K562 (cell line): Measurements from ENCODE around the gene CMTM8. TPM values are rescaled to one million over a fixed set of nuclear protein-coding genes. Genes with fewer than 3 reads are reported as not detected.

ENCODE experiments used
- ATAC-seq: fragments of 200-7000 bp; cut with Tn5 transposase; 3 replicates; pipeline ENCODE4 v1.9.1; 2020; ENCODE audit warnings: moderate library complexity
- BruUV-seq: library from RNA; stranded (reverse); fragments of 400-500 nt; replicated peaks from 2 replicates; lab custom pipeline; 2021; lab: Mats Ljungman, UMichigan
- CTCF ChIA-PET: fragments of 300-600 bp; formaldehyde crosslinking; extraction: SDS; loops from one replicate; lab custom pipeline; 2021; ENCODE audit warnings: low intra/inter-chr PET ratio; lab: Yijun Ruan, JAX
- POLR2A ChIA-PET: fragments of 300-600, 350-650 bp; sonication (Branson Sonifier 250); formaldehyde crosslinking; extraction: SDS; loops from one replicate; lab custom pipeline; 2021; ENCODE audit warnings: antibody characterized with exemption, inconsistent platforms; lab: Yijun Ruan, JAX
- DNase-seq, 4 experiments: peaks; one replicate each; pipeline versions ENCODE4 v3.0.0 to v3.0.0-alpha.2; 2011 to 2018; ENCODE audit warnings: low spot score in 3 of 4, mixed read lengths in 3 of 4; ENCODE audit errors: extremely low read depth in 1 of 4
- FAIRE-seq: peaks from 2 replicates; lab custom pipeline; 2011; peaks lifted over from hg19 to GRCh38; lab: Jason Lieb, UNC
- H2AFZ ChIP-seq: 2 replicates; pipeline ENCODE4 v1.6.0; 2011; ENCODE audit warnings: low read depth, low read length, control low read depth, inconsistent platforms
- H3K27ac ChIP-seq: fragments of 200-600 bp; 3 replicates; pipeline ENCODE4 v1.8.0; 2011; ENCODE audit warnings: low read depth, mild to moderate bottlenecking, control low read depth, inconsistent platforms, low read length, moderate library complexity, mixed read lengths; ENCODE audit errors: extremely low read depth
- H3K27me3 ChIP-seq, 2 experiments: fragments of 300-600 bp in 1 of 2; 2 replicates in 1 of 2; 3 replicates in 1 of 2; pipeline versions ENCODE4 v1.6.0 to v1.8.0; 2011; ENCODE audit warnings: inconsistent platforms in 2 of 2, low read length in 2 of 2, mild to moderate bottlenecking in 1 of 2, mixed read lengths in 1 of 2, moderate library complexity in 1 of 2; ENCODE audit not compliant: control insufficient read depth in 2 of 2, insufficient read depth in 2 of 2
- H3K36me3 ChIP-seq: fragments of 300-600 bp; 3 replicates; pipeline ENCODE4 v1.8.0; 2011; ENCODE audit warnings: mild to moderate bottlenecking, low read length, inconsistent platforms; ENCODE audit not compliant: control insufficient read depth, insufficient read depth
- H3K4me1 ChIP-seq, 2 experiments: fragments of 200-600 bp in 1 of 2; replicated peaks in 1 of 2; 2 replicates in 1 of 2; 3 replicates in 1 of 2; pipeline versions ENCODE4 v1.5.1 to v1.8.0; 2011; ENCODE audit warnings: inconsistent platforms in 2 of 2, low read length in 2 of 2, mild to moderate bottlenecking in 1 of 2, mixed read lengths in 1 of 2, moderate library complexity in 1 of 2; ENCODE audit not compliant: control insufficient read depth in 2 of 2, insufficient read depth in 2 of 2
- H3K4me2 ChIP-seq: 2 replicates; pipeline ENCODE4 v1.6.1; 2011; ENCODE audit warnings: low read length, control low read depth, inconsistent platforms, mixed read lengths; ENCODE audit not compliant: insufficient read depth
- H3K4me3 ChIP-seq: fragments of 200-600 bp; sonication (generic), shearing (Covaris generic); 2 replicates; pipeline ENCODE4 v1.5.1; 2016; ENCODE audit warnings: control low read depth, inconsistent platforms
- H3K79me2 ChIP-seq: fragments of 200-600 bp; 3 replicates; pipeline ENCODE4 v1.8.0; 2011; ENCODE audit warnings: low read length, inconsistent platforms; ENCODE audit not compliant: control insufficient read depth, insufficient read depth
- H3K9ac ChIP-seq, 2 experiments: 2 replicates each; pipeline versions ENCODE4 v1.6.0 to v1.6.1; 2011; ENCODE audit warnings: low read depth in 2 of 2, low read length in 2 of 2, control low read depth in 1 of 2, inconsistent platforms in 1 of 2, mild to moderate bottlenecking in 1 of 2, mixed read lengths in 1 of 2; ENCODE audit not compliant: insufficient read depth in 1 of 2
- H3K9me1 ChIP-seq: one replicate; pipeline ENCODE4 v1.6.0; 2011; ENCODE audit warnings: inconsistent platforms, mild to moderate bottlenecking, low read length, moderate library complexity; ENCODE audit not compliant: control insufficient read depth, insufficient read depth
- H3K9me3 ChIP-seq: replicated peaks from 2 replicates; pipeline ENCODE4 v1.5.1; 2011; ENCODE audit warnings: low read depth, low read length, inconsistent platforms; ENCODE audit not compliant: control insufficient read depth, insufficient read depth
- H4K20me1 ChIP-seq: replicated peaks from 2 replicates; pipeline ENCODE4 v1.6.1; 2011; ENCODE audit warnings: low read length, inconsistent platforms, mixed read lengths; ENCODE audit not compliant: control insufficient read depth, insufficient read depth
- ARID2 ChIP-seq: fragments of 450-650 bp; IDR thresholded peaks from 2 replicates; pipeline ENCODE4 v1.6.1; 2017; ENCODE audit warnings: antibody characterized with exemption, mild to moderate bottlenecking
- ARNT ChIP-seq, 2 experiments: fragments of 450-650 bp; IDR thresholded peaks; 2 replicates each; pipeline ENCODE4 v1.6.1; 2016; ENCODE audit warnings: mild to moderate bottlenecking in 1 of 2
- DACH1 ChIP-seq: fragments of 450-650 bp; IDR thresholded peaks from 2 replicates; pipeline ENCODE4 v1.6.1; 2018; ENCODE audit not compliant: partially characterized antibody
- GMEB1 ChIP-seq: fragments of 250-450 bp; sonication (Bioruptor Pico); IDR thresholded peaks from 2 replicates; pipeline ENCODE4 v1.4.0; 2020; ENCODE audit warnings: mild to moderate bottlenecking
- HNRNPL ChIP-seq: fragments of 200-400 bp; formaldehyde crosslinking; IDR thresholded peaks from 2 replicates; pipeline ENCODE4 v1.6.1; 2017; ENCODE audit warnings: low read depth, mild to moderate bottlenecking, low read length
- ILF3 ChIP-seq: fragments of 450-650 bp; IDR thresholded peaks from 2 replicates; pipeline ENCODE4 v1.6.1; 2018; ENCODE audit warnings: antibody characterized with exemption, mild to moderate bottlenecking, moderate library complexity, borderline replicate concordance
- NFE2 ChIP-seq: IDR thresholded peaks from 2 replicates; pipeline ENCODE4 v1.6.1; 2014; ENCODE audit warnings: antibody characterized with exemption, low read depth
- ZNF121 ChIP-seq: sonication (generic); formaldehyde crosslinking; conservative IDR thresholded peaks from 2 replicates; pipeline ENCODE4 v1.8.0; 2022; ENCODE audit warnings: missing genetic modification reagents
- ZNF253 ChIP-seq: fragments of 250-450 bp; sonication (Bioruptor Pico); conservative IDR thresholded peaks from 2 replicates; pipeline ENCODE4 v1.6.1; 2021; ENCODE audit warnings: mild to moderate bottlenecking
- WGBS: fragments of 100-300 bp; shearing (Covaris generic); methylation state at CpG from one replicate; pipeline ENCODE4 v1.1.6; 2016; ENCODE audit warnings: low coverage, mixed read lengths; ENCODE audit not compliant: insufficient coverage; ENCODE audit errors: missing lambda C conversion rate; 5-methylcytosine and 5-hydroxymethylcytosine counted together
- in situ Hi-C: fragments of 300-500 bp; cut with MboI; formaldehyde crosslinking; loops from 4 replicates; pipeline ENCODE4 v1.15.0; 2018; ENCODE audit warnings: inconsistent platforms, mixed read lengths
- intact Hi-C: fragments of 100-400 bp; cut with micrococcal nuclease; formaldehyde crosslinking; loops from 2 replicates; pipeline ENCODE4 v1.14.2; 2022
- polyA plus RNA-seq, 8 experiments: library from polyadenylated mRNA; depleted of rRNA in 4 of 8; stranded (reverse) in 5 of 8; unstranded in 3 of 8; fragments of >200 nt; fragmentation: Nextera tagmentation in 2 of 8; fragmentation: Illumina TruSeq in 1 of 8; extraction: Ambion mirVana in 2 of 8; extraction: Trizol in 1 of 8; gene quantifications; 2 replicates each; pipeline versions ENCODE4 v1.2.1 to v1.2.3, GENCODE V29; 2011 to 2014; ENCODE audit warnings: inconsistent platforms in 1 of 8, missing spikeins in 1 of 8
- total RNA-seq, 7 experiments: library from RNA; depleted of rRNA in 6 of 7; stranded (reverse); fragments of >200 nt in 6 of 7; fragmentation: Illumina TruSeq in 2 of 7; extraction: Trizol in 2 of 7; gene quantifications; 2 replicates each; pipeline versions ENCODE4 v1.2.1 to v1.2.3, GENCODE V29; 2011 to 2021; ENCODE audit warnings: low replicate concordance in 1 of 7

Gene CMTM8
- total and polyA plus RNA-seq, 9 of the 15 experiments (the other 6 are each of a cell fraction or from before 2014, with no cell fraction given): not detected

GRCh38 chr3:32371461-32372212, 133.2 kb downstream of the CMTM8 start:
- no TSS peak for BruUV-seq
- Histone ChIP-seq H3K9me3 (no peaks in the 10 kb centered on the region), H3K9ac (no peak overlapping the region)
- TF ChIP-seq HNRNPL (no peak), DACH1 (no peak), ARID2 (no peak), ARNT (IDR thresholded peaks at IDR 0.05) (no peak), ILF3 (no peak), NFE2 (no peak), ZNF253 (no peak), GMEB1 (CRISPR knock-in tag) (no peak), ZNF121 (no peak)
- TF ChIP-seq, all 486 proteins: peak for 0
- 8% methylated on average over 7 of the region's 7 CpGs for WGBS
- no peaks in the 10 kb centered on the region for H3K9me1 ChIP-seq
- intact Hi-C loops (loop anchor here (10.0 kb wide), 1 partner anchor 293 kb away; no protein-coding TSS in a partner anchor), in situ Hi-C loops (no loop called here)
- FAIRE-seq (no peak), ATAC-seq (no peak), DNase-seq (no peak)
- H3K4me1 ChIP-seq: no peaks in the 10 kb centered on the region
- ChIA-PET CTCF (no interaction called here), POLR2A (interaction anchor here (0.5 to 0.6 kb wide), 4 partner anchors 70 to 583 kb away, joined by 3 to 4 read pairs (median 4); partner anchors contain the start of gene CMTM6)
- no peaks in the 10 kb centered on the region for H3K36me3 ChIP-seq
- no peaks in the 10 kb centered on the region for H3K79me2 ChIP-seq
- peaks cover 24 to 30% of the 10 kb centered on the region in 2 experiments; a peak in 3 of 5 replicates for H3K27me3 ChIP-seq
- no peak overlapping the region for H3K4me2 ChIP-seq
- no peak overlapping the region for H3K27ac ChIP-seq
- H2AFZ ChIP-seq: no peak overlapping the region
- H3K4me3 ChIP-seq: no peak overlapping the region
- no peaks in the 10 kb centered on the region for H4K20me1 ChIP-seq
